ENCODE results near the gene MRPL53.

Gene MRPL53

DNA sequence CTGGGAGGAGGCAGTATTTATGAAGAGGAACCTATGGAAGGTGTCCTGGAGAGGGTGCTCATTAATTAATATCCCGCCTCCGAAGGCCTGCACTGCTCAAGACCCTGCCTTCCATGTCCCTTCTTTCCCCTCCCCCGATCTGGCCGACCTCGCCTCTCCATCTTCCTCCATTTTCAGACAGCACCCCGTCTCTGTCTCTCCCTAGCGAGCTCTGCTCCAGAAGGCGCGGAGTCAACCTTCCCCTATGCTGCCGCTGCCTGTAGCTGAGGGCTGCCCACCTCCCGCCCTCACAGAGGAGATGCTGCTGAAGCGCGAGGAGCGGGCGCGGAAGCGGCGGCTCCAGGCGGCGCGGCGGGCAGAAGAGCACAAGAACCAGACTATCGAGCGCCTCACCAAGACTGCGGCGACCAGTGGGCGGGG is 15.3 kb downstream of the MRPL53 start:
- peaks cover 20% of the 10 kb centered on the region for H3K36me3 ChIP-seq
- TF ChIP-seq, protein P1, sequence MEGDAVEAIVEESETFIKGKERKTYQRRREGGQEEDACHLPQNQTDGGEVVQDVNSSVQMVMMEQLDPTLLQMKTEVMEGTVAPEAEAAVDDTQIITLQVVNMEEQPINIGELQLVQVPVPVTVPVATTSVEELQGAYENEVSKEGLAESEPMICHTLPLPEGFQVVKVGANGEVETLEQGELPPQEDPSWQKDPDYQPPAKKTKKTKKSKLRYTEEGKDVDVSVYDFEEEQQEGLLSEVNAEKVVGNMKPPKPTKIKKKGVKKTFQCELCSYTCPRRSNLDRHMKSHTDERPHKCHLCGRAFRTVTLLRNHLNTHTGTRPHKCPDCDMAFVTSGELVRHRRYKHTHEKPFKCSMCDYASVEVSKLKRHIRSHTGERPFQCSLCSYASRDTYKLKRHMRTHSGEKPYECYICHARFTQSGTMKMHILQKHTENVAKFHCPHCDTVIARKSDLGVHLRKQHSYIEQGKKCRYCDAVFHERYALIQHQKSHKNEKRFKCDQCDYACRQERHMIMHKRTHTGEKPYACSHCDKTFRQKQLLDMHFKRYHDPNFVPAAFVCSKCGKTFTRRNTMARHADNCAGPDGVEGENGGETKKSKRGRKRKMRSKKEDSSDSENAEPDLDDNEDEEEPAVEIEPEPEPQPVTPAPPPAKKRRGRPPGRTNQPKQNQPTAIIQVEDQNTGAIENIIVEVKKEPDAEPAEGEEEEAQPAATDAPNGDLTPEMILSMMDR (IDR thresholded peaks at IDR 0.05; ENCODE audit: low read depth, low read length) = 0 out of 2 replicates have a peak, but pooled peaks have one; percentile 0
- H3K9me3 ChIP-seq (ENCODE audit: severe bottlenecking) = no peaks in the 10 kb centered on the region
- no peak for DNase-seq
- H3K4me3 ChIP-seq (ENCODE audit: low read depth, low read length) = peak overlapping the region; percentile 81
- no peaks in the 10 kb centered on the region for H3K27me3 ChIP-seq (ENCODE audit: insufficient read depth, low read depth, severe bottlenecking)
- H3K27ac ChIP-seq = peak overlapping the region; percentile 92

DNA sequence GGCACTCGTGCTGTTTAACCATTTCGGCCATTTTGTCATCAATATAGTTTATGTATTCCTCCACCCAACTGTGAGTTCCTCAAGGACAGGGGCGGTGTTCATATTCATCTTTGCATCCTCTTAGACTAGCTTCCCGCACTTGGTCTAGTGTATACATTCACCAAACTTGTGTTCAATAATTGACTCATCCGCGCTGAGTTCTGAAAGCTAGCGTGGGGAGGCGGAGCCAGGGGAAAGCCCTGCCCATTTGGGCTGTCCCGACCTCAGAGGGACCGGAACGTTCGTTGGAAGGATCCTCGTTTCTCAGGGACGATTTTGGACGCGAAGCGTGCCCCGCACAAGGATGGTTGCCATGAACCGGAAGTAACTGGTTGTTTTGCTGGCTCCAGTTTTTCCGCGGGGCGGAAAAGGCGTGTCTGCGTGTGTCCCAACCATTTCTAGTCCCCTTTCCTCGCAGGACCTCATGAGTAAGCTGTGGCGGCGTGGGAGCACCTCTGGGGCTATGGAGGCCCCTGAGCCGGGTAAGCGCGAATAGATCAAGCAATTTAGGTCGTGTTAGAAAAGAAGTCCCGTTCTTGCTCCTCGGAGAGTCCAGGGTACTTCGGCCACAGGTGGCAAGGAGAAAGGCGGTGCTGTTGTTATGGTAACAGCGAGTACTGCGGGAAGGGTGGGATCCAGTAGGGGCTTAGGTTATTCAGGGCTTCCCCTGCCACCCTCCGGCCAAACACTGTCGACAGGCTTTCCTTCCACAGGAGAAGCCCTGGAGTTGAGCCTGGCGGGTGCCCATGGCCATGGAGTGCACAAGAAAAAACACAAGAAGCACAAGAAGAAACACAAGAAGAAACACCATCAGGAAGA is 17.6 kb downstream of the MRPL53 start, which contains the start of gene INO80B:
Gene INO80B, plus strand, starts transcription at position 434 of the 858 bp plus-strand sequence. Its CDS starts 30 bp downstream, at position 464.
- H3K27ac ChIP-seq = peak within 1 kb of the TSS; percentile 46
- TF ChIP-seq, protein P1 (IDR thresholded peaks at IDR 0.05; ENCODE audit: low read depth, low read length) = 0 out of 2 replicates have a peak, but pooled peaks have one; percentile 17
- DNase-seq = peak; percentile 98
- H3K4me3 ChIP-seq (ENCODE audit: low read depth, low read length) = peak within 1 kb of the TSS; percentile 71
- peaks cover 5% of the 10 kb centered on the region for H3K36me3 ChIP-seq
- H3K27me3 ChIP-seq (ENCODE audit: insufficient read depth, low read depth, severe bottlenecking) = no peaks in the 10 kb centered on the region
- H3K9me3 ChIP-seq (ENCODE audit: severe bottlenecking) = no peaks in the 10 kb centered on the region

DNA sequence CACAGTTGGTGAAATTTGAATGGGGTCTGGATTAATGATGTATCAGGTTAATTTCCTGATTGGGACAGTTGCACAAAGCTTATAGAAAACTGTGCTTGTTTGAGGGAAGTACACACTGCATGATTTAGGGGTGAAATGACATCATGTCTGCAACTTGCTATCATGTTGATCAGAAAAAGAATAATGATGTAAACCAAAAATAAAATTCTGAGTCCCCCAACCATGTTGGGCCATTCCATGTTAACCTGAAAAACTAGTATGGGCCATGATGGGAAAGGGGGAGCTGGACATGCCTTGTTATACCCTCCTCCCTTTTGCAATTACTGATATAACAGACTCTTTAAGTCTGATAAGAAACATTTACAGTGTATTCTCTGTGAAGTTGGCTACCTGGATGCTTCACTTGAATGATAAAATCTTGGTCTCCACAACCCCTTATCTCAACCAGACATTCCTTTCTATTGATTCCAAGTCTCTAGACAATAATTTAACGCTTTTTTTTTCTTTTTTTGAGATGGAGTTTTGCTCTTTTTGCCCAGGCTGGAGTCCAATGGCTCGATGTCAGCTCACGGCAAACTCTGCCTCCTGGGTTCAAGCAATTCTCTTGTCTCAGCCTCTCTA is 21.8 kb downstream of the MRPL53 start:
- Histone ChIP-seq H3K27me3 (ENCODE audit: insufficient read depth, low read depth, severe bottlenecking) (no peaks in the 10 kb centered on the region), H3K36me3 (no peaks in the 10 kb centered on the region), H3K4me3 (ENCODE audit: low read depth, low read length) (no peak overlapping the region), H3K27ac (no peak overlapping the region), H3K9me3 (ENCODE audit: severe bottlenecking) (no peaks in the 10 kb centered on the region)
- TF ChIP-seq, protein P1 (IDR thresholded peaks at IDR 0.05; ENCODE audit: low read depth, low read length) = no peak
- DNase-seq = no peak

DNA sequence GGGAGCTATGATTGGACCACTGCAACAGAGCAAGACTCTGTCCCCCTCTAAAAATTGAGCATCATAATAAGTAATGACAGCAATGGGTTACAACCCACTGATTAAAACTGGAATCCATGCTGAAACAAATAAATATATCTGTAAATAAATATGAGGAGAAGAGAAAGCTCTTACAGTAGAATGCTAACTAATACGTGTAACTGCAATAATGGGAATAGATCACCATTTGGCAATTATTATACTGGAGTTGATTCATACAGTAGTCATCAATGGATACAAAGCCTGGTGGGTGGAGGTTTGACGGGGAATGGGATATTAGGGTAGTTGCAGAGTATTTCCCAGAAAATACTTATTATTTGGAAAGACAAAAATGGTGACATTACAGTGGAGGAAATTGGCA is 23.7 kb downstream of the MRPL53 start:
- Histone ChIP-seq H3K4me3 (ENCODE audit: low read depth, low read length) (no peak overlapping the region), H3K27me3 (ENCODE audit: insufficient read depth, low read depth, severe bottlenecking) (no peaks in the 10 kb centered on the region), H3K36me3 (no peaks in the 10 kb centered on the region), H3K27ac (no peak overlapping the region), H3K9me3 (ENCODE audit: severe bottlenecking) (no peaks in the 10 kb centered on the region)
- DNase-seq = no peak
- TF ChIP-seq, protein P1 (IDR thresholded peaks at IDR 0.05; ENCODE audit: low read depth, low read length) = no peak

DNA sequence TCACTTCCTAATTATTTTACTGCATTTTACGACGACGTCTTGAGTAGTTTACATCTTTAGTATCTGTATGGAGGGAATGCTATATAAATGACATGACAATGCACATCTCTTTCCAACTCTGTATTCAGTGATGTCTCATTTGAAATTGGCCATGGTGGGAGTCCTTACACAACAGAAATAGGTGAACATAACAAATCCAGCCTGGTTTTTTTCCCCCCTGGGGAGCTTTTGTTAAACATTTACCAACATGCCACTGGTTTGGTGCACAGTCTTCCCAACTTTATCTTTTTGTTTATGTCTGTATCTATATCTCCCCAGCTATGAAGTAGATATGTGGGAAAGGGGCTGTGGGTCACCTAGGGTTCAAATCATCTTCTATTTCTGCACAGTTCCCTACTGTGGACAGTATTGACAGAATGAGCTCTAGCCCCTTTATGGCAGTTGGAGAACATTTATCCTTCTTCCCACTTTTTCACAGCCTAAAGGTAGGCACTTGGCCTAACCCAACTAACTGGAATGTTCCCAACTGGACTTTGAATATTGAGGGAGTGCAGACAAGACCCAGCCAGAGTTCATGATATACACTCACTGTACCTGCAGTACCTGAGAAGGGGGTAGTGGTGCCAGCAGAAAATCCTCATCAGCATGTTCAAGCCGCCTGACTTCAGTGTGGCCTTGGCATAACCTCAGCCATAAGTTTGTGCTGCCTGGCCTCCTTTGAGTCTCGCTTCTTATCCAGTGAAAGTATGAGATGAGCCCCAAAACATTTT is 25.1 kb downstream of the MRPL53 start:
- H3K27ac ChIP-seq = no peak overlapping the region
- no peaks in the 10 kb centered on the region for H3K36me3 ChIP-seq
- H3K9me3 ChIP-seq (ENCODE audit: severe bottlenecking) = no peaks in the 10 kb centered on the region
- no peak overlapping the region for H3K4me3 ChIP-seq (ENCODE audit: low read depth, low read length)
- DNase-seq = no peak
- H3K27me3 ChIP-seq (ENCODE audit: insufficient read depth, low read depth, severe bottlenecking) = no peaks in the 10 kb centered on the region
- TF ChIP-seq, protein P1 (IDR thresholded peaks at IDR 0.05; ENCODE audit: low read depth, low read length) = no peak

Data from WERI-Rb-1 (cell line).